H7 (cell line): ENCODE results near the gene PCDHB4. TPM values are rescaled to one million over a fixed set of nuclear protein-coding genes. Genes with fewer than 3 reads are reported as not detected.
"Not testable (repeated sequence)": the region's sequence is repeated elsewhere in the genome, so short reads cannot be mapped to it uniquely, and the experiment has no call there.

Experiments used
- DNase-seq: peaks from one replicate; pipeline ENCODE4 v3.0.0; 2012
- H3K27me3 ChIP-seq: 2 replicates; pipeline ENCODE4 v1.6.0; 2011; ENCODE audit warnings: mild to moderate bottlenecking, low read length; ENCODE audit not compliant: control insufficient read depth, insufficient read depth
- H3K36me3 ChIP-seq: replicated peaks from 2 replicates; pipeline ENCODE4 v1.5.1; 2011; ENCODE audit warnings: low read length; ENCODE audit not compliant: control insufficient read depth, insufficient read depth
- H3K4me3 ChIP-seq: 2 replicates; pipeline ENCODE4 v1.5.1; 2011; ENCODE audit warnings: low read depth, mild to moderate bottlenecking, control low read depth, low read length, moderate library complexity; ENCODE audit not compliant: insufficient read depth
- total RNA-seq: library from RNA; depleted of rRNA; stranded (reverse); fragments of >200 nt; shearing (Covaris generic); gene quantifications from 2 replicates; pipeline ENCODE4 v1.2.3, GENCODE V29; 2014; rRNA removed

The PCDHB4 gene
- total RNA-seq, 1 experiment from 2014 or later = 0.35 TPM

GRCh38 chr5:141172381-141173204 is 51.0 kb downstream of the PCDHB4 start, which contains the start of gene PCDHB7:
Gene PCDHB7, plus strand, starts transcription at chr5:141172644. Its CDS starts 192 bp downstream, at chr5:141172836.
- no peaks in the 10 kb centered on the region for H3K36me3 ChIP-seq
- no peaks in the 10 kb centered on the region for H3K27me3 ChIP-seq
- no peak within 1 kb of the TSS for H3K4me3 ChIP-seq
- peak; percentile 76 for DNase-seq

- not testable (repeated sequence) for H3K36me3 ChIP-seq, H3K27me3 ChIP-seq, DNase-seq, H3K4me3 ChIP-seq
These were observed 52.9 kb downstream of the PCDHB4 start for GRCh38 chr5:141174291-141175104.

Other genes with a start within 250 kb of the PCDHB4 start
- 1.9 and 2.3 TPM in 2 replicates for gene PCDHA12, start 246.5 kb upstream of the PCDHB4 start, total RNA-seq
- gene PCDHA13, start 239.7 kb upstream of the PCDHB4 start, total RNA-seq = 1.6 and 2.5 TPM in 2 replicates
- gene PCDHAC1, start 195.5 kb upstream of the PCDHB4 start, total RNA-seq = 10.3 and 17.3 TPM in 2 replicates
- 21.2 and 24.2 TPM in 2 replicates for gene PCDHAC2, start 155.3 kb upstream of the PCDHB4 start, total RNA-seq
- 0.10 and 0.30 TPM in 2 replicates for gene PCDHB1, start 70.4 kb upstream of the PCDHB4 start, total RNA-seq
- 0.69 and 1.9 TPM in 2 replicates for gene PCDHB2, start 27.2 kb upstream of the PCDHB4 start, total RNA-seq
- gene PCDHB3, start 21.3 kb upstream of the PCDHB4 start, total RNA-seq = 0.21 and 0.26 TPM in 2 replicates
- 0.07 TPM in 2 replicates for gene PCDHB5, start 13.4 kb downstream of the PCDHB4 start, total RNA-seq
- not detected in 2 replicates for gene PCDHB6, start 28.2 kb downstream of the PCDHB4 start, total RNA-seq
- gene PCDHB7, start 50.8 kb downstream of the PCDHB4 start, total RNA-seq = 0.03 TPM in 1 of 2 replicates, not detected in the other
- not detected in 2 replicates for gene PCDHB8, start 56.0 kb downstream of the PCDHB4 start, total RNA-seq
- 0.03 and 0.07 TPM in 2 replicates for gene PCDHB16, start 60.6 kb downstream of the PCDHB4 start, total RNA-seq
- gene PCDHB9, start 65.3 kb downstream of the PCDHB4 start, total RNA-seq = not detected in 2 replicates
- 0.03 and 0.33 TPM in 2 replicates for gene PCDHB10, start 70.5 kb downstream of the PCDHB4 start, total RNA-seq
- 0.03 and 0.18 TPM in 2 replicates for gene PCDHB11, start 77.8 kb downstream of the PCDHB4 start, total RNA-seq
- not detected in 2 replicates for gene PCDHB12, start 86.9 kb downstream of the PCDHB4 start, total RNA-seq
- 0.03 TPM in 1 of 2 replicates, not detected in the other for gene PCDHB13, start 92.1 kb downstream of the PCDHB4 start, total RNA-seq
- gene PCDHB14, start 101.5 kb downstream of the PCDHB4 start, total RNA-seq = 0.10 and 0.26 TPM in 2 replicates
- not detected in 2 replicates for gene PCDHB15, start 123.6 kb downstream of the PCDHB4 start, total RNA-seq
- 0.14 TPM in 1 of 2 replicates, not detected in the other for gene SLC25A2, start 182.2 kb downstream of the PCDHB4 start, total RNA-seq
- gene TAF7, start 199.0 kb downstream of the PCDHB4 start, total RNA-seq = 39.5 and 41.8 TPM in 2 replicates
- not detected in 2 replicates for gene PCDHGA1, start 208.7 kb downstream of the PCDHB4 start, total RNA-seq
- gene PCDHGA2, start 216.9 kb downstream of the PCDHB4 start, total RNA-seq = not detected in 2 replicates
- gene PCDHGA3, start 222.0 kb downstream of the PCDHB4 start, total RNA-seq = 0.14 TPM in 1 of 2 replicates, not detected in the other
- not detected in 2 replicates for gene PCDHGB1, start 228.3 kb downstream of the PCDHB4 start, total RNA-seq
- gene PCDHGA4, start 233.2 kb downstream of the PCDHB4 start, total RNA-seq = 0.03 TPM in 1 of 2 replicates, not detected in the other
- 0.03 TPM in 1 of 2 replicates, not detected in the other for gene PCDHGB2, start 238.2 kb downstream of the PCDHB4 start, total RNA-seq
- gene PCDHGA5, start 242.3 kb downstream of the PCDHB4 start, total RNA-seq = not detected in 2 replicates
- gene PCDHGB3, start 248.4 kb downstream of the PCDHB4 start, total RNA-seq = 0.26 TPM in 1 of 2 replicates, not detected in the other